Gastrocnemius medialis (tissue), 4 donors: ENCODE measurements around the gene SPTBN5. TPM values are rescaled to one million over a fixed set of nuclear protein-coding genes. Genes with fewer than 3 reads are reported as not detected.

Experiments
- ATAC-seq, 2 donors: fragments of 150-250 bp; one replicate each; pipeline ENCODE4 v1.9.1; 2016
- DNase-seq, 2 donors: peaks; one replicate each; pipeline ENCODE4 v3.0.0-alpha.2; 2019
- H3K27ac ChIP-seq, 4 donors: fragments of 200-600 bp; sonication (generic); 1 replicate in 1 of 4; 2 replicates in 3 of 4; pipeline ENCODE4 v1.5.1; 2016 to 2018; ENCODE audit warnings: mild to moderate bottlenecking in 2 of 4, moderate library complexity in 1 of 4
- H3K27me3 ChIP-seq, 3 donors: fragments of 200-600 bp; sonication (generic) in 2 of 3; 1 replicate in 1 of 3; 2 replicates in 2 of 3; pipeline versions ENCODE4 v1.5.1 to v1.6.0; 2016 to 2019; ENCODE audit warnings: mild to moderate bottlenecking in 1 of 3, moderate library complexity in 1 of 3
- H3K36me3 ChIP-seq, 2 donors: fragments of 200-600 bp; sonication (generic) in 1 of 2; one replicate each; pipeline ENCODE4 v1.5.1; 2017 to 2018
- H3K4me1 ChIP-seq, 2 donors: fragments of 200-600 bp; sonication (generic) in 1 of 2; one replicate each; pipeline ENCODE4 v1.5.1; 2016 to 2017; ENCODE audit warnings: mild to moderate bottlenecking in 2 of 2
- H3K4me3 ChIP-seq, 4 donors: fragments of 200-600 bp; sonication (generic) in 3 of 4; 1 replicate in 1 of 4; 2 replicates in 3 of 4; pipeline ENCODE4 v1.5.1; 2016 to 2019; ENCODE audit warnings: mild to moderate bottlenecking in 2 of 4
- H3K9me3 ChIP-seq, 3 donors: fragments of 200-600 bp; sonication (generic) in 2 of 3; 1 replicate in 1 of 3; 2 replicates in 2 of 3; pipeline ENCODE4 v1.5.1; 2016 to 2019
- CTCF ChIP-seq, 5 experiments: fragments of 450-650 bp in 3 of 5; fragments of 200-600 bp in 2 of 5; sonication (generic) in 2 of 5; IDR thresholded peaks in 4 of 5; conservative IDR thresholded peaks in 1 of 5; 1 replicate in 4 of 5; 2 replicates in 1 of 5; pipeline ENCODE4 v1.5.1; 2016 to 2019; ENCODE audit warnings: antibody characterized with exemption in 5 of 5, mild to moderate bottlenecking in 3 of 5, moderate library complexity in 3 of 5
- POLR2A ChIP-seq, 2 donors: fragments of 450-650 bp; IDR thresholded peaks; one replicate each; pipeline ENCODE4 v1.6.1; 2017; ENCODE audit warnings: antibody characterized with exemption in 2 of 2, mild to moderate bottlenecking in 2 of 2, moderate library complexity in 2 of 2
- in situ Hi-C, 4 donors: fragments of 200-750 bp; cut with MboI; loops; one replicate each; pipeline versions ENCODE4 v1.15.0 to v1.8.0; 2017; ENCODE audit warnings: low sequenced_read_pairs in 4 of 4
- intact Hi-C: fragments of 100-400 bp; cut with DNase I; formaldehyde crosslinking; loops from one replicate; pipeline ENCODE4 v1.15.1; 2023; ENCODE audit warnings: low total_unique reads
- total RNA-seq, 4 donors: library from RNA; depleted of rRNA; stranded (reverse); fragments of >200 nt; gene quantifications; one replicate each; pipeline versions ENCODE4 v1.1.0 to v1.2.3, GENCODE V29; 2016

The SPTBN5 gene
- total RNA-seq, 4 donors from 2014 or later: 0.03 to 0.05 (median 0.04) TPM; not detected in 1

GRCh38 chr15:41839781-41840491 lies 53.9 kb downstream of the SPTBN5 start:
- no peak for ATAC-seq
- no peak for DNase-seq
- H3K27ac ChIP-seq: no peak overlapping the region
- TF ChIP-seq POLR2A (IDR thresholded peaks at IDR 0.05): no peak
- TF ChIP-seq CTCF (IDR thresholded peaks at IDR 0.05 in 4 of 5, conservative IDR thresholded peaks at IDR 0.05 in 1 of 5): no peak
- intact Hi-C loops (loop anchor here (5.0 kb wide), 1 partner anchor 342 kb away; no protein-coding TSS in a partner anchor), in situ Hi-C loops (no loop called here)
- H3K9me3 ChIP-seq: no peaks in the 10 kb centered on the region
- no peak overlapping the region for H3K4me3 ChIP-seq
- H3K36me3 ChIP-seq: peaks cover 0 to 13% of the 10 kb centered on the region in 2 donors
- no peaks in the 10 kb centered on the region for H3K27me3 ChIP-seq
- peaks cover 8 to 13% of the 10 kb centered on the region in 2 donors for H3K4me1 ChIP-seq

- Histone ChIP-seq H3K9me3 (no peaks in the 10 kb centered on the region), H3K4me3 (no peak within 1 kb of the TSS), H3K27ac (peak within 1 kb of the TSS; percentile 51 to 66 (median 56)), H3K36me3 (peaks cover 0 to 10% of the 10 kb centered on the region in 2 donors), H3K27me3 (no peaks in the 10 kb centered on the region), H3K4me1 (peaks cover 8 to 13% of the 10 kb centered on the region in 2 donors)
- ATAC-seq: peak; percentile 81 to 92
- intact Hi-C loops: loop anchor here (5.0 kb wide), 1 partner anchor 344 kb away; no protein-coding TSS in a partner anchor
- peak; percentile 60 to 87 for DNase-seq
- in situ Hi-C loops: no loop called here
- TF ChIP-seq POLR2A (IDR thresholded peaks at IDR 0.05) (no peak), CTCF (IDR thresholded peaks at IDR 0.05 in 4 of 5, conservative IDR thresholded peaks at IDR 0.05 in 1 of 5) (no peak)
Observed at GRCh38 chr15:41838400-41838897, 55.4 kb downstream of the SPTBN5 start, which contains the start of gene PLA2G4B. PLA2G4B (plus strand) TSS chr15:41838847; CDS start chr15:41838914, 67 bp downstream.

GRCh38 chr15:41836713-41837454 lies 57.0 kb downstream of the SPTBN5 start:
- intact Hi-C loops: loop anchor here (5.0 kb wide), 1 partner anchor 345 kb away; no protein-coding TSS in a partner anchor
- no peak for DNase-seq
- TF ChIP-seq CTCF (IDR thresholded peaks at IDR 0.05 in 4 of 5, conservative IDR thresholded peaks at IDR 0.05 in 1 of 5) (no peak), POLR2A (IDR thresholded peaks at IDR 0.05) (no peak)
- in situ Hi-C loops: no loop called here
- Histone ChIP-seq H3K27ac (no peak overlapping the region), H3K4me3 (no peak overlapping the region), H3K9me3 (no peaks in the 10 kb centered on the region), H3K4me1 (peaks cover 8 to 13% of the 10 kb centered on the region in 2 donors), H3K36me3 (peaks cover 0 to 17% of the 10 kb centered on the region in 2 donors), H3K27me3 (no peaks in the 10 kb centered on the region)
- ATAC-seq: no peak

DNA sequence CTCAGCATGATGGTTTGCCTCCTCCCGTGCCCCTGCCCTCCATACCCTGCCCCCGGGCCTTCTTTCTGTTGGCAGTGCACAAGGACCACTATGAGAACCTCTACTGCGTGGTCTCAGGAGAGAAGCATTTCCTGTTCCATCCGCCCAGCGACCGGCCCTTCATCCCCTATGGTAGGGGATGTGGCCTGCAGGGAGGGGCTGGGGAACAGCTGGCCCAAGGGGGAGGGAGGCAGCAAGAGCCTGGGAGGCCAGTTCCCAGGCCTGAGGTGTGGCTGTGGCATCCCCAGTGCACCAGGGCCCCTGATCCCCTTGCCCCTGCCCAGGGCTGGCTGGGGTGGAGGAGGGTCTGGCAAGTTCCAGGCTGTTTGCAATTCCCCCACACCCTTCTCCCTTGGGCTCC lies 57.8 kb downstream of the SPTBN5 start:
- H3K4me3 ChIP-seq: no peak overlapping the region

More for the DNA sequence above, 57.8 kb downstream of the SPTBN5 start:
- TF ChIP-seq CTCF (IDR thresholded peaks at IDR 0.05 in 4 of 5, conservative IDR thresholded peaks at IDR 0.05 in 1 of 5) (no peak), POLR2A (IDR thresholded peaks at IDR 0.05) (no peak)
- Histone ChIP-seq H3K27ac (no peak overlapping the region), H3K36me3 (peaks cover 0 to 17% of the 10 kb centered on the region in 2 donors), H3K27me3 (no peaks in the 10 kb centered on the region), H3K4me1 (peaks cover 8 to 13% of the 10 kb centered on the region in 2 donors), H3K9me3 (no peaks in the 10 kb centered on the region)
- DNase-seq: no peak
- in situ Hi-C loops: no loop called here
- ATAC-seq: no peak
- intact Hi-C loops: loop anchor here (5.0 kb wide), 1 partner anchor 346 kb away; no protein-coding TSS in a partner anchor
